Pulmonary artery endothelial cell (primary cell): ENCODE measurements around the gene BSDC1. TPM values are rescaled to one million over a fixed set of nuclear protein-coding genes. Genes with fewer than 3 reads are reported as not detected.
A peak's percentile ranks its signal among the peaks of the same experiment; 100 is the strongest.
"Not testable (repeated sequence)": the region's sequence is repeated elsewhere in the genome, so short reads cannot be mapped to it uniquely, and the experiment has no call there.

Experiments used
- DNase-seq: peaks from one replicate; pipeline ENCODE4 v3.0.0-alpha.2; 2011; ENCODE audit warnings: low read depth, low spot score
- total RNA-seq: library from RNA; depleted of rRNA; stranded (reverse); fragments of >200 nt; gene quantifications from 2 replicates; pipeline ENCODE4 v1.2.3, GENCODE V29; 2014

Gene BSDC1
- total RNA-seq, 1 donor from 2014 or later = 41.3 TPM

GRCh38 chr1:32358435-32358834 lies 35.8 kb downstream of the BSDC1 start:
- no peak for DNase-seq

DNA sequence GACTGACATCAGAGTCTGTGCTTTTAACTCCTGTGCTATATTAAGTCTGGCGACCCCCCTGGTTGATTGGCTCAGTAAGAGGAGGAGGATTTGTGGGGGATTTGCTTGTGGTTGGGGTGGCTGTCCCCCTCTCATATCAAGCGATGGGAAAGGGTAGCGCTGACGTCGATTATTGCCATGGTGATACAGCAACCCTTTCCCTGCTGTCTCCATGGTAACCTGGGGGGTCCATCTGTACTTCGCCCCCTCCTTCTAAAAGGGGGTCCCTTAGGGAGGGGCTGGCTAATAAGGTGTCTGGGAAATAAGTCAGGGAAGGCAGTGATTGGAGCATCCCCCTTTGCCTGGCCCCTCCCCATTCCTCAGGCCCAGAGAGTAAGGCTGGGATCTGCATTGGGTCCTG lies 36.6 kb downstream of the BSDC1 start:
- no peak for DNase-seq

GRCh38 chr1:32356478-32356877 lies 37.8 kb downstream of the BSDC1 start:
- DNase-seq = no peak

DNA sequence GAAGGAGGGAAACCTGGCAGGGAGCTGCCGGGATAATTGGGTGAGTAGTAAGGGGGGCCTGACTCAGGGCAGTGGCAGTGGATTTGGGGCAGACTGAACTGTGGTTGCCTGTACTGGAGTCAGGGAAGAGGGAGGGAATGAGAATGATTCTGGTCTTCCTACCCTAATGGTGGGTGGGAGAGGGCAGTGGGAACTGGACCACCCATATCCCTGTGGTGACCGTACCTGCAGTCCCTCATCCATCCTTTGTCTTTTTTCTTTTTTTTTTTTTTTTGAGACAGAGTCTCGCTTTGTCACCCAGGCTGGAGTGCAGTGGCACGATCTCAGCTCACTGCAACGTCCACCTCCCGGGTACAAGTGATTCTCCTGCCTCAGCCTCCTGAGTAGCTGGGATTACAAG lies 38.5 kb downstream of the BSDC1 start:
- DNase-seq = not testable (repeated sequence)

- no peak for DNase-seq
Observed at GRCh38 chr1:32353886-32354570, 40.2 kb downstream of the BSDC1 start.

GRCh38 chr1:32353431-32353830 lies 40.8 kb downstream of the BSDC1 start:
- no peak for DNase-seq

DNA sequence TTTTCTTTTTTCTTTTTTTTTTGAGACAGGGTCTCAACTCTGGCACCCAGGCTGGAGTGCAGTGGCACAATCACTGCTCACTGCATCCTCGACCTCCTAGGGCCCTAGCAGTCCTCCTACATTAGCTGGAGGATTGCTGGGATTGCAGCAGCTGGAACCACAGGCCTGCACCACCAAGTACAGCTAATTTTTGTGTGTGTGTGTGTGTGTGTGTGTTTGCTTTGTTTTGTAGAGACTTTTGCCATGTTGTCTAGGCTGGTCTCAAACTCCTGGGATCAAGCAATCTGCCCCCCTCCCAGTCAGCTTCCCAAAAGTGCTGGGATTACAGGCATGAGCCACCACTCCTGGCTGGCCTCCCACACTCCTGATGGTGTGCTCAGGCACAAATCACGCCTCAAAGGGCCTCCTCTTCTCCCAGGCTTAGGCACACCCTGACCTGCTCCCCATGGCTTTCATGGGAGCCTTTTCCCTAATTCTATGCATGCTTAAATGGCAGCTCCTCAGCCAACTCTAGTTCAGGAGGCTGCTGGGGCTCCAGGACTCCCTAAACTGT lies 41.3 kb downstream of the BSDC1 start:
- DNase-seq = no peak

DNA sequence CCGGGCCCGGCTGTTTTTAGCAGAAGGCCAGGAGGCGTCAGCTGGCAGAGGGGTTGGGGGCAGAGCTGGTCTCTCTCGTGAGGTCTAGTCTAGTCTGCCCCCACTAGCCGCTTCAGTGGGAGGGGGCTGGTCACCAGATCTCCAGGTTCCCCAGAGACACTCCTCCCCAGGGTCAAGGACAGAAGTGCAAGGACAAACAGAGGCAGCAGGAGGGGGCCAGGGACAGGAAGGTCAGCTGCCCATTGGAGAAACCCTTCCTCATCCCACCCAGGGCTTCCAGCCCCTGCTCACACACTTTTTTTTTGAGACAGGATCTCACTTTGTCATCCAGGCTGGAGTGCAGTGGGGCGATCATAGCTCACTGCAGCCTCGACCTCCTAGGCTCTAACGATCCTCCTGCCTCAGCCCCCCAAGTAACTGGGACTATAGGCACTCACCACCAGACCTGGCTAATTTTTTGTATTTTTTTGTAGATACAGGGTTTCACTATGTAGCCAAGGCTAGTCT lies 41.9 kb downstream of the BSDC1 start:
- no peak for DNase-seq

- DNase-seq = peak; percentile 78
Observed at GRCh38 chr1:32351399-32352238, 42.6 kb downstream of the BSDC1 start.

GRCh38 chr1:32350785-32351398 lies 43.3 kb downstream of the BSDC1 start:
- no peak for DNase-seq

DNA sequence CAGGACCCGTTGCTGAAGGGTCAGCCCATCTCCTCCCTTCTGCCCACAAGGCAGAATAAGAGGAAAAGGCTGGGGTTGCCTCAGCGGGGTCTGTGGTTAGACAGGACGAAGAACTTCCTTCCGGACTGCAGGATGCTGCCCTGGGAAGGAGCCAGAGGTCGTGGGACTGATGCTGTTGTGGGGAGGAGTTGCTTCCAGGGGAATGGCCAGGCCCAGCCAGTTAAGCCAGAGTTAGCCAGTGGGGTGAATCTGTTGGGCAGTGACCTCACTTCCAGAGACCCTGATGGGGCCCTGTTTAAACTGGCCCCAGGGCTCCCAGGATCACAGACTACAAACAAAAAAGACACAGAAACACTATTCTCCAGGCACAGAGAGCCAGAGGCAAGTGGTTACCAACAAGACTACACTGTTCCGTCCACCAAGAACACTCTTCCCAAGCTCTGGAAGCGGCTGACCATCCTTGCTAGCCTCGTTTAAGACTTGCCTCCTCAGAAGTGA lies 45.0 kb downstream of the BSDC1 start:
- DNase-seq = peak; percentile 77

DNA sequence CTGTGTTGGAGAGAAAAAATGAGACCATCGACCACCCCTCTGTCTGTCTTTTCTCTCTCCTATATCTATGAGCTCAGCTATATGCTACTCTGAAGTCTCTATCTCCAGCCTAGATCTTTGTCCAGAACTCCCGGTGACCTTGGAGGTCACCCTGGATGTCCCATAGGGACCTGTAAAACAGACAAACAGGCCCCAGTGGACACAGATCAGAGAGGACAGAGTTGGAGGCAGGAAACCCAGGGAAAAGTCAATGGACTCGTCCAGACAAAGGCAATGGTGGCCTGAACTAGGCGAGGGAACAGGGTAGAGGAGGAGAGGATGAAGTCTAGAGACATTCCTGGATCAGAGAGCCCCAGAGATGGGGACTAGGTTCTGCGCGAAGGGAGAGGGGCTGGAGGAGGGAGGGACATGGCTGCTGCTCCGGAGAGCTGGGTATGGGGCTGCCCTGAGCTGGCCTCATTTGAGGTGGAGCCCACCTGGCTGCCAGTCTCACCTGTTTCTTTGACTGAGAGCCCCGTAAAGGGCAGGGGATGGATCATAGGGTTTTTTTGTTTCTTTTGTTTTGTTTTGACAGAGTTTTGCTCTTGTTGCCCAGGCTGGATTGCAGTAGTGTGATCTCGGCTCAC lies 47.6 kb downstream of the BSDC1 start:
- DNase-seq = no peak

DNA sequence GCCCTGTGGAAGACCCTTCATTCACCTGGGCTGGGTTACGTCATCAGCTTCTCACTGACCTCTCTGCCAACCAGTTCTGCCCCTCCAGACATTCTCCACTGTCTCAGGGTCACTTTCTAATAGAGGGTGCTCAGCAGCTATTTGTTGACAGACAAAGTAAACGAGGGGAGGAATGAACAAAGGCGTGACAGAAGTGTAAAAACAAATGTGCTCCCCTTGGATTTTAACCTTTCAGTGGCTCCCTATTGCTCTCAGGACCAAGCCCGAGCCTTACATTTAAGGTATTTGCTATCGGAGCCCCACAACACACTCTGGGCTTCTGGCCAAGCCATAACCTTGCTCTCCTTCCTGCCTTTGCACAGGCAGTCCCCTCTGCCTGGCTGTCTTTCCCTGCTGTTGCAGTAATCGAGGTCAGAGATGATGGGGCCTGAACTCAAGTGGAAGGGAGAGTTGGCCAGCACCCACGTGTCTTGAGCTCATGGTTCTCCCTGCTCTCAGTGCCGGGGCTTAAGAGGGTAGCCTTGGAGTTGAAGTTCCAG lies 48.9 kb downstream of the BSDC1 start:
- no peak for DNase-seq

- DNase-seq = no peak
Observed at GRCh38 chr1:32342704-32343103, 51.5 kb downstream of the BSDC1 start.

DNA sequence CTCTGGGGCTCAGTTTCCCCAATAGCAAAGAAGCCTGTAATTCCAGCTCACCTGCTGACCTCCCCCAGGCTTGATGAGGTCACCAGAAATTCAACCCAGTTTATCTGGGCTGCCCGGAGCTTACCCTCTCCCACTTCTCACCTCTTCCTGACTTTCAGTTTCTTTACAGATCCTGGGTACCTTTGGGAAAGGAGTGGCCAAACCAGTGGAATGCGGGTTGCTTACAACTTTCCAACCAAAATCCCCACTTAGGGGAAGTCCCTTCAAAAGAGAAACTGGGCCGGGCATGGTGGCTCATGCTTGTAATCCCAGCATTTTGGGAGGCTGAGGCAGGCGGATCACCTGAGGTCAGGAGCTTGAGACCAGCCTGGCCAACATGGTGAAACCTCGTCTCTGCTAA lies 52.3 kb downstream of the BSDC1 start:
- no peak for DNase-seq

- no peak for DNase-seq
Observed at GRCh38 chr1:32341186-32341757, 53.0 kb downstream of the BSDC1 start.

GRCh38 chr1:32339363-32339978 lies 54.8 kb downstream of the BSDC1 start:
- no peak for DNase-seq

- no peak for DNase-seq
Observed at GRCh38 chr1:32338637-32339145, 55.5 kb downstream of the BSDC1 start.

DNA sequence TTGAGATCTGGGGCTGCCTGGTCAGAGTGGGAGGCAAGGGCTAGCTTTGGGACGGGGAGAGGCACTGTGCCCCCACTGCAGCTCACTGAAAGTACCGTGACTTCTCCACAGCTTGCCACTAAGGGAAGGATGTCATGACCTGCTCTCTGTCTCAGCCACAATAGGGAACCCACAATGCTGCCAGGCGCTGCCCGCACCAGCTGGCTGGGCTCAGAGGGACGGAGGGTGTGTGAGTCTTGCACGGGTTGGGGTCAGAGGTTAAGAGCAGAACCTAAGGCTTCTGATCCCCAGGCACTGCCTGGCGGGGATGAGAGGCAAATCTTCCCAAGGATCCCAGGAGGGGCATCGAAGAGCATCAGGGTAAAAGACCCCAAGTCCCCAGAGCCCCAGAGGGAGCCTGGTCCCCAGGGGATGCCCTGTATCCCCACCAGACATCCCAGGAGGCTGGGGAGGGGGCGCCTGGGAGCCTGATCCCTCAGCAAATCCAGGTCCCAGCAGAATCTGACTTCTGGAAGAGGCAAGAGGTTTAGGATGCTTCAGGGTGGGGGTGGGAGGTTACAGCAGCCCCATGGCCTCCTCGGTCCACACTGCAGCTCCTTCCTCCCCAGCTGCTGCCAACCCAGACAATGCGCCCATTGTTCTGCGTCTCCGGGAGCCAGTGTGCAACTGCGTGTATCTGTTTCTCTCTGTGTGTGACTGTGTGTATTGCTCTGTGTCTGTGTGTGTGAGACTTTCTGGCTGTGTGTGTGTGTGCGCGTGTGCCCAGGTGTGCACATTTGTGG lies 56.2 kb downstream of the BSDC1 start:
- DNase-seq = no peak
